Subcutaneous adipose tissue (tissue), 4 donors: ENCODE results near the gene NEU4. TPM values are rescaled to one million over a fixed set of nuclear protein-coding genes. Genes with fewer than 3 reads are reported as not detected.

ENCODE experiments used
- CTCF ChIP-seq: fragments of 450-650 bp; IDR thresholded peaks from one replicate; pipeline ENCODE4 v1.5.1; 2016; ENCODE audit warnings: low read depth, mild to moderate bottlenecking, control low read depth, antibody characterized with exemption, moderate library complexity
- total RNA-seq, 4 donors: library from RNA; depleted of rRNA; stranded (reverse); fragments of >200 nt; gene quantifications; one replicate each; pipeline ENCODE4 v1.1.0, GENCODE V29; 2016

The NEU4 gene
- total RNA-seq, 4 donors from 2014 or later, result 0.75 to 1.8 TPM; not detected in 2

GRCh38 chr2:241808051-241808720 lies 807 bp upstream of the NEU4 start:
- no peak for TF ChIP-seq CTCF

- no peak for TF ChIP-seq CTCF
Measured at GRCh38 chr2:241809383-241810306, 652 bp downstream of the NEU4 start.

GRCh38 chr2:241810307-241811200 lies 1.6 kb downstream of the NEU4 start:
- no peak for TF ChIP-seq CTCF

GRCh38 chr2:241811201-241811951 lies 2.4 kb downstream of the NEU4 start:
- TF ChIP-seq CTCF, result no peak

- TF ChIP-seq CTCF, result no peak
Measured at GRCh38 chr2:241811952-241812729, 3.1 kb downstream of the NEU4 start.
